ENCODE data around the gene HYAL2. TPM values are rescaled to one million over a fixed set of nuclear protein-coding genes. Genes with fewer than 3 reads are reported as not detected.

The HYAL2 gene
- total RNA-seq, 6 experiments from 2014 or later = 13.0 to 41.6 (median 21.2) TPM

- intact Hi-C loops (cut with DNase I) = loop anchor here (10.0 kb wide), 2 partner anchors 205 to 215 kb away; no protein-coding TSS in a partner anchor
- Histone ChIP-seq H3K4me1 (peaks cover 0 to 22% (median 7%) of the 10 kb centered on the region in 4 donors), H3K4me3 (peak overlapping the region in 2 of 3 donors; percentile 46 to 55), H3K27me3 (no peaks in the 10 kb centered on the region), H3K9me3 (no peaks in the 10 kb centered on the region), H3K36me3 (no peaks in the 10 kb centered on the region), H3K27ac (peak overlapping the region; percentile 33 to 95 (median 86))
- 79% methylated on average over 9 of the region's 14 CpGs for WGBS (ENCODE audit: insufficient coverage, low coverage, low lambda C conversion rate, missing lambda C conversion rate)
- TF ChIP-seq POLR2A (IDR thresholded peaks at IDR 0.05) (no peak), CTCF (IDR thresholded peaks at IDR 0.05) (no peak)
- ATAC-seq (no peak), DNase-seq (no peak)
These were observed 17.1 kb upstream of the HYAL2 start for GRCh38 chr3:50339485-50340146.

GRCh38 chr3:50338965-50339364 lies 16.4 kb upstream of the HYAL2 start:
- Histone ChIP-seq H3K9me3 (no peaks in the 10 kb centered on the region), H3K27me3 (no peaks in the 10 kb centered on the region), H3K36me3 (no peaks in the 10 kb centered on the region), H3K27ac (peak overlapping the region in 2 of 3 donors; percentile 86 to 95), H3K4me3 (peak overlapping the region in 1 of 3 donors; percentile 55), H3K4me1 (peaks cover 0 to 22% (median 8%) of the 10 kb centered on the region in 4 donors)
- ATAC-seq (no peak), DNase-seq (no peak)
- intact Hi-C loops (cut with DNase I) = no loop called here
- WGBS (ENCODE audit: insufficient coverage, low coverage, low lambda C conversion rate, missing lambda C conversion rate) = 66% methylated on average over 3 of the region's 5 CpGs
- no peak for TF ChIP-seq POLR2A (IDR thresholded peaks at IDR 0.05)
- TF ChIP-seq CTCF (IDR thresholded peaks at IDR 0.05) = no peak

- TF ChIP-seq POLR2A (IDR thresholded peaks at IDR 0.05) (peak; percentile 92), CTCF (IDR thresholded peaks at IDR 0.05) (no peak)
- DNase-seq (peak; percentile 100), ATAC-seq (peak; percentile 84 to 93 (median 90))
- intact Hi-C loops (cut with DNase I) = no loop called here
- H3K27ac ChIP-seq = peak overlapping the region; percentile 86 to 95 (median 93)
- peak overlapping the region; percentile 83 to 97 (median 95) for H3K4me3 ChIP-seq
- H3K4me1 ChIP-seq = peaks cover 0 to 22% (median 8%) of the 10 kb centered on the region in 4 donors
- H3K27me3 ChIP-seq = no peaks in the 10 kb centered on the region
- no peaks in the 10 kb centered on the region for H3K36me3 ChIP-seq
- H3K9me3 ChIP-seq = no peaks in the 10 kb centered on the region
- 0% methylated on average over 13 of the region's 79 CpGs for WGBS (ENCODE audit: insufficient coverage, low coverage, low lambda C conversion rate, missing lambda C conversion rate)
These were observed 14.8 kb upstream of the HYAL2 start for GRCh38 chr3:50337175-50337861.

GRCh38 chr3:50336452-50337174 lies 14.1 kb upstream of the HYAL2 start:
- peak in 1 of 4 donors; percentile 12 for ATAC-seq
- no peaks in the 10 kb centered on the region for H3K27me3 ChIP-seq
- 0% methylated on average over 8 of the region's 31 CpGs for WGBS (ENCODE audit: insufficient coverage, low coverage, low lambda C conversion rate, missing lambda C conversion rate)
- intact Hi-C loops (cut with DNase I) = no loop called here
- H3K9me3 ChIP-seq = no peaks in the 10 kb centered on the region
- H3K4me1 ChIP-seq = peaks cover 0 to 22% (median 8%) of the 10 kb centered on the region in 4 donors
- peak overlapping the region; percentile 83 to 97 (median 95) for H3K4me3 ChIP-seq
- H3K36me3 ChIP-seq = peaks cover 0 to 4% (median 2%) of the 10 kb centered on the region in 4 donors
- TF ChIP-seq CTCF (IDR thresholded peaks at IDR 0.05) (no peak), POLR2A (IDR thresholded peaks at IDR 0.05) (no peak)
- DNase-seq = no peak
- peak overlapping the region; percentile 86 to 95 (median 93) for H3K27ac ChIP-seq

Measured in right lobe of liver (tissue), 6 donors.